HG03342 (cell line): ENCODE measurements around the gene RPL39L.

Experiments
- ATAC-seq: cut with Tn5 transposase; IDR thresholded peaks from one replicate; pipeline ENCODE4 v1.9.1; 2021; ENCODE audit warnings: mild to moderate bottlenecking, moderate library complexity; ENCODE audit not compliant: unreplicated experiment

The RPL39L gene

DNA sequence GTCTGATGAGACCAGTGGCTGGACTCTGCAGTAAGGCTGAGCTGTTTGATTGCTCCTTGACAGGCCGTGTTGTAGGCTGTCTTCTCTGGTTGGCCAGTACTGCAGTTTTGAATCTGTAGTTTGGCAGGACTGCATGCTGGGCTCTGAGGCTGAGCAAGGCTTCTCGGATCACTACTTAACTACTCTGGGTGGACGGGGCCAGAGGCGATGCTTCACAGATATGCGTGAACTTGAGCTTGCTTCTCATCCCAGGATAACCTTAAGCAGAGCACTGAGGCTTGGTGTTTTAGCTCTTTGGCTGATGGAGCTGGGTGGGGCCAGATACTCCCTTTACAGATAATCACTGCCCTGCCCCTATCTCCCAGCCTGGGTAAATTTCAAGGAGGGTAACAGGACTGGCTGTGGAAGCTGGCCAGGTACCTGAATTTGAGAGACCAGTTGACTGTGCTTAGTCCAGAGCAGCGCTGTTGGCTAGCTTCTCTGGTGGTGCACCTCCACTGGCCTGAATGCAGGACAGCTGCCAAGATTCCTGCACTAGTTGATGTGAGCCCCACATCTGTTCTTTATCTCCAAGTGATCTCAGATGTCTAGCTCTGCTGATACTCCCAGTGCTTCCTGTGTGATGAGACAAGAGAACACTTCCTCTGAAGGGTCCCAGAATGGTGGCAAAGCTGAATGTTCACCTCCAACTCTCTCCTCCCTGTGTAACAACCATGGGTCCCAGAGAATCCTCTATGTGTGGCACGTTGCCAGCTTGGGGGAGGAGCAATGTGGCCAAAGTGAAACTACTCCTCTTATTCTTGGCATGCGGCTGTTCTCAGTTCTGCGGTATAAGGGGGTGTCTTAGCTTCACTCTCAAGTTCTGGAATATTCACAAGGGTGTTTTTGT lies 37.9 kb downstream of the RPL39L start:
- ATAC-seq, result peak; percentile 69

DNA sequence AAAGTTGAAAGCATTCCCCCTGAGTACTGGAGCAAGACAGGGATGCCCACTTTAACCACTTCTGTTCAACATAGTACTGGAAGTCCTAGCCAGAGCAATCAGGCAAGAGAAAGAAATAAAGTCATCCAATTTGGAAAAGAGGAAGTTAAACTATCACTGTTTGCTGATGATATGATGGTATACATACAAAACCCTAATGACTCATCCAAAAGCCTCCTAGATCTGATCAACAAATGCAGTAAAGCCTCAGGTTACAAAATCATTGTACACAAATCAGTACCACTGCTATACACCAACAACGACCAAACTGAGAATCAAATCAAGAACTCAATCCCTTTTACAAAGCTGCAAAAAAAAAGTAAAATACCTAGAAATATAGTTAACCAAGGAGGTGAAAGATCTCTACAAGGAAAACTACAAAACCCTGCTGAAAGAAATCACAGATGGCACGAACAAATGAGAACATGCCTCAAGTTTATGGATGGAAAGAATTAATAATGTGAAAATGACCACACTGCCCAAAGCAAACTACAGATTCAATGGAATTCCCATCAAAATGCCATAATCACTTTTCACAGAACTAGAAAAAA lies 40.3 kb downstream of the RPL39L start:
- no peak for ATAC-seq

DNA sequence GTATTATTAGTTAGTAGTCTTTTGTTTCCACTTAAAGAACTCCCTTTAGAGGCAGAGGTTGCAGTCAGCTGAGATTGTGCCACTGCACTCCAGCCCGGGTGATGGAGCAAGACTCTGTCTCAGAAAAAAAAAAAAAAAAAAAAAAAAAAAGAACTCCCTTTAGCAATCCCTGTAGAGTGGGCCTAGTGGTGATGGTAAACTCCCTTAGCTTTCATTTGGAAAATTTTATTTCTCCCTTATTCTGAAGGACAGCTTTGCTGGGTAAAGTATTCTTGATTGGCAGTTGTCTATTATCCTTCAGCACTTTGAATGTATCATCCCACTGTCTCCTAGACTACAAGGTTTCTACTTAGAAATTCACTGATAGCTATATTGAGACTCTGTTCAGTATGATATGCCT lies 46.0 kb downstream of the RPL39L start:
- ATAC-seq, result no peak

DNA sequence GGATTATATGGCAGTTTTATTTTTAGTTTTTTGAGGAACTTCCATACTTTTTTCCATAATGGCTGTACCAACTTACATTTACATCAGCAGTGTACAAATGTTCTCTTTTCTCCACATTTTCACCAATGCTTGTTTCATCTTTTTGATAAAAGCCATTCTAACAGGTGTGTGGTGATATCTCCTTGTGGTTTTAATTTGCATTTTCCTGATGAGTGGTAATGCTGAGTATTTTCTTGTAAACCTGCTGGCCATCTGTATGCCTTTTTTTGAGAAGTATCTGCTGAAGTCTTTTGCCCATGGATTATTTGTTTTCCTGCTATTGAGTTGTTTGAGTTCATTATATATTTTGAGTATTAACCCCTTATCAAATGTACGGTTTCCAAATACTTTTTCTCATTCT lies 50.6 kb downstream of the RPL39L start:
- no peak for ATAC-seq

DNA sequence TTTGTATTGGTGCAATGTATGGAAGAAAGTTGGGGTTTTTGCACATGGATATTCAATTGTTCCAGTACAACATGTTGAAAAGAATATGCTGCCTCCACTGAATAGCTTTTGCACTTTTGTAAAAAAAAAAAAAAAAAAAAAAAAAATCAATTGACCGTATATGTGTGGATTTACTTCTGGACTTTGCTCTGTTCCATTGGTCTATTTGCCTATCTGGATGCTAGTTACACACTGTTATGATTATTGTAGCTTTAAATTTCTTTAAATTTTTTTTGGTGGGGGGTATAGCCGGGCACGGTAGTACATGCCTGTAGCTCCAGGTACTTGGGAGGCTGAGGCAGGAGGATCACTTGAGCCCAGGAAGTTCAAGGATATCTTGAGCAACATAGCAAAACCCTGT lies 52.5 kb downstream of the RPL39L start:
- ATAC-seq, result no peak

DNA sequence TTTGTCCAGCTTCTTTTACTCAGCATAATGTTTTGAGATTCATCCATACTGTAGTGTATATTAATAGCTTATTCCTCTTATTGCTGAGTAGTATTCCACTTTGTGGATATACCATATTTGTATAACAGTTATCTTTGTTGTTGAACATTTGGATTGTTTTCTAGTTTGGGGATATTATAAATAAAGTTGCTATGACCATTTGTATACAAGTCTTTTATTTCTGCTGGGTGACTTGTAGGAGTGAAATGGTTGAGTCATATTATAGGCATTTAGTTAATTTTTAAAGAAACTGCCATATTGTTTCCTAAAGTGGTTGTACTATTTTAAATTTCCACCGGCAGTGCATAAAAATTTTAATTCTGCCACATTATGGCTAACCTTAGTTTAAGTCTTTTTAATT lies 53.4 kb downstream of the RPL39L start:
- ATAC-seq, result no peak

DNA sequence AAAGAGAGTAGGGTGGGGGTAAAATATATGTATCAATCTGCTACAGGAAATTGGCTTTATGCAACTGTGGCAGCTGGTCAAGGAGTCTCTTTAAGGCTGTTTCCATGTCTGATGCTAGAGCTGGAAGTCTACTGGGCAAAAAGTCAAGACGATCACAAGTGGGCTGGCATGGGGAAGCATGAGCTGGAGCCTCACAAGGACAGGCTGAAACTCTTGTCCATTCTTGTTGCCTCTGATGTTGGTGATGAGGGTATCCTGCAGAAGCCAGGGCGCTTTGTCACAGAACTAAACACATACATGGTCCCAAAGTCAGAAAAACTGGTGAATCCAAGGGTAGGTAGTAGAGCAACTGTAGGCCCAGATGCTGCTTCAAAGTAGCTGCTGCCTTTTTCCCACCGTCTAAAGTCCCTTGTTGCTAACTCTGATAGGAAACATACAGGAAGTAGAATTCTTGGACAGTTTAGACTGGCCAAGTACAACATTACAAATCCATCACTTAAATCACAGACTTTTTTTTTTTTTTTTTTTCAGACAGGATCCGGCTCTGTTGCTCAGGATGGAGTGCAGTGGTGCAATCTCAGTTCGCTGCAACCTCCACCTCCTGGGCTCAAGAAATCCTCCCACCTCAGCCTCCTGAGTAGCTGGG lies 54.2 kb downstream of the RPL39L start:
- no peak for ATAC-seq

DNA sequence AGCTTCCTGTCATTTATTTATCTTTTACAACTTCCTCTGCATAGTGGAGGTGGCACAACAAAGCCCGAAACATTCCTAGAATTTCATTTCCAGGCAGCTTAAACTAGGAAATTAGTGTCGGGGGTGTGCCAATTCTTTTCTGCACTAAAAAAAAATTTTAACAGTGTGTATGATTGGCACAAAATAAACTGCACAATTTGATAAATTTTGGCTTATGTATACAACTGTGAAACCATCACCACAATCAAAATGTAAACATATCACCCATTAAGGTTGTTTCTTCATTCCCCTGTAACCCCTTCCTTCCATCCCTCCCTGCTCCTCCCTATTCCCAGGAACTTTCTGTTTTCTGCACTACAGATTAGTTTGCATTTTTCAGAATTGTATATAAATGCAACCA lies 54.7 kb downstream of the RPL39L start:
- no peak for ATAC-seq

DNA sequence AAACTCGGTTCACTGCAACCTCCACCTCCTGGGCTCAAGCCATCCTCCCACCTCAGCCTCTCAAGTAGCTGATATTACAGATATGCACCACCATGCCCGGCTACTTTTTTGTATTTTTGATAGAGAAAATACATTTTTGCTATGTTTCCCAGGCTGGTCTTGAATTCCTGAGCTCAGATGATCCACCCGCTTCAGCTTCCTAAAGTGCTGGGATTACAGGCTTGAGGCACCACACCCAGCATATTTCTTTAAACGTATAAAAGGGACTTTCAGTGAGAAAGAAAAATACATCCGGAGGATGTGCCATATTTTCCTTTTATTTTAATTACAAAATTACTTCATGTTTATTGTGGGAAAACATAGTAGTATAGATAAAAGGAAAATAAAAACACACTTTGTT lies 55.2 kb downstream of the RPL39L start:
- no peak for ATAC-seq

DNA sequence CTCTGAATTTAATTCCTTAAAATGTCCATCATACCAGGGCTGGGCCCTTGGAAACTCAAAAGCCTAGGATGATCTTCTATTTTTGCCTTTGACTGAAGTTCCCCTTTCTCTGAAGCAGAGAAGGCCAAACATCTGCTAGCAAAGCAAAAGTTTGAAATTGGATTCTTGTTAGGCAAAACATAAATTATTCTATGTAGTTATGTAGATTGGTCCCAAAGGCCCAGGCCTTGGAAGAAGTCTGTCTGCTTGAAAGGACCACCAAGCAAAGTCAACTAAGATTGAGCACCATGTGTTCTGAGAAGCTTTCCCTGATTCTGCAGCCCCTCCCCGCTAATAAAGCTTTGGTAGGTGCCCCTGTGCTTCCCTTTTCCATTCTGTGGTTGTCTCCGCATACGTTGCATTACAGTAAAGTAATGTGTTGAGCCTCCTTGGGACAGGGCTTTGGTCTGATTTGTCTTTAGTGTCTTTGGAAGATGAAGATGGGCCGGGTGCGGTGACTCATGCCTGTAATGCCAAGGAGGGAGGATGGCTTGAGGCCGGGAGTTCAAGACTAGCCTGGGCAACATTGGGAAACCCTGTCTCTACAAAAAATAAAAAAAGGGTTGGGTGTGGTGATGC lies 56.4 kb downstream of the RPL39L start:
- no peak for ATAC-seq

DNA sequence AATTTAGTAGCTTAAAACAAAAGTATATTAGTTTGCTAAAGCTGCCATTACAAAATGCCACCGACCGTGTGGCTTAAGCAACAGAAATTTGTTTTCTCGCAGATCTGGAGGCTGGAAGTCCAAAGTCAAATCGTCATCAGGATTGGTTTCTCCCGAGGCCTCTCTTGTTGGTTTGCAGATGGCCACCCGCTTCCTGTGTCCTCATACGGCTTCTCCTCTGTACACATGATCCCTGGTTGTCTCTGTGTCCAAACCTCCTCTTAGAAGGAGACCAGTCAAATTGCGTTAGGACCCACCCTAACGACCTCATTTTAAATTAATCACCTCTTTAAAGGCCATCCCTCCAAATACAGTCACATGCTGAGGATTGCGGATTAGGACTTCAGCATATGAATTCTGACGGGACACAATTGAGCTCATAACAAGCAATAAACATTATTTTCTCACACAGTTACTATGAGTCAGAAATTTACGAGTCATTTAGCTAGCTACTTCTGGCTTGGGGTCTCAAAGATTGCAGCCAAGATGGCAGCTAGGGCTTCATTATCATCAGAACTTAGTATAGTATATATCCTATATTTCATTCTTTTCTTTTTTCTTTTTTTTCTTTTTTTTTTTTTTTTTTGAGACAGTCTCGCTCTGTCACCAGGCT lies 58.4 kb downstream of the RPL39L start:
- no peak for ATAC-seq

DNA sequence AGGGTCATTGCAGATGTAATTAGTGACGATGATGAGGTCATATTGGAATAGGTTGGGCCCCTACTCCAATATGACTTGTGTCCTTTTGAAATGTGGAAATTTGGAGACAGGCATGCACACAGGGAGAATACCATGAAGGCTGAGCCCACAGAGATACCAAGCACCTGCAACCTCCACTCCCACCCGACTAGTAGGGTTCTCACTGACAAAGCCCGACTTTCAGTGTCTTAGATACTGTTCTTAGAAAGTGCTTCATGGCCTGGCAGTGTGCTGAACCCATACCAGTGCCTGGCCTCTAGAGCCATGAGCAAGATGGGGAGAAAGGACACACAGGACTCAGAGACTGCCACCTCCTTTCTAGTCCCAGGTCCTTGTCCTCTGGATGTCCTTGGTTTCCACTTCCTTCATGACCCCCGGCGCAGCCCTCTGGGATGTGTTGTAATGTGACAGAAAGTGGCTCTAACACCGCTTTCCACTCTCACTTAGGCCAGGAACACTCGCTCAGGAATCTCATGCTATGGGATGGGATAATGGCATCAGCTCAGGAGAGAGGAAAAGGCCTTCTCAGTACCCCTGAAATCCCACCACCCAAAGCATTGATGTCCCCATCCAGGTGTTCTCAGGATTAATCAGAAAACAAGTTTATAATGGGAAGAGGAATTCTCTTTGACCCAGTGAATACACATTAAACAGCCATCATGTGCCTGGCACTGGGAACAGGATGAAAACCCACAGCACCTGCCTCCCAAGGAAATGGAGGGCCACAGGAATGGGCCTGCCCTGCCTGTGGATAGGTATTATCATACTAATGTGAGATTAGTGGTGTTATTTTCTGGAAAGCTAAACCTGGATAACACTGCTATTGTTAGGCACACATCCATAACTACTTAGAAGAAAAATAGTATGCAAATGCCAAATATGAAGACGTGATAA lies 59.9 kb downstream of the RPL39L start:
- ATAC-seq, result no peak

DNA sequence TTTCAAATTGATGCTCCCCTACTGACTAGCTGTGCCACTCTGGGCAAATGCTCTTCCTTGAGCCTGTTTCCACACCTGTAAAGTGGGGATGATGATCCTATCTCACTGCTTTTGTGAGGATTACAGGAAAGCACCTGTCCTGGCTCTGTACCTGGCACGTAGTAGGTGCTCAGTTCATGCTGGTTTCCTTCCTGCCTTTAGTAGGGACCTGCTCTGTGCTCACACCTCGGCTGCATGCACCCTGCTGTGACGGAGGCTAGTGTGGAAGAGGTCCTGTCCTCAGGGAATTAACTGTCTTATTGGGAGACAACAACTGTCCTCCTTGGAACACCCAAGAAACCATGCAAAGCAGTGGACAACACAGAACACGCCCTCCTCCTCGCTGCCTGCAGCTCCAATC lies 61.8 kb downstream of the RPL39L start:
- no peak for ATAC-seq

DNA sequence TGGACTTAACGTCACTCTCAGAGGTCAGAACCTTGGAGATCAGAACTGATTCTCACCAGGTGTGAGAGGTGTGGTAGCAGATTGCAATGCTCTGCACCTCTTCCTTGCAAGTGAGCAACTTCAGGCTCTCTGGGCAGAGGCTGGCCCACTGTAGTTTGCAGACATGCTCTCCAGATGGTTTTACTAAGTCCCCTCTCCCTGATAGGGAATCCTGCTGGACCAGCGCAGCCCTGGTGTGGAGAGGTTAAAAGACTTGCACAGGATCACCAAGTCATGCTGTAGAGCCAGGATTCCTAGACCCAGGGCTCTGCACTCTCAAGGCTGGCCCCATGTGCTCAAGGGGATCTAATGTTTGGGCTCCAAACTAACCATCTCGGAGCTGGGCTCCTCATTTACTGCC lies 62.2 kb downstream of the RPL39L start:
- no peak for ATAC-seq

DNA sequence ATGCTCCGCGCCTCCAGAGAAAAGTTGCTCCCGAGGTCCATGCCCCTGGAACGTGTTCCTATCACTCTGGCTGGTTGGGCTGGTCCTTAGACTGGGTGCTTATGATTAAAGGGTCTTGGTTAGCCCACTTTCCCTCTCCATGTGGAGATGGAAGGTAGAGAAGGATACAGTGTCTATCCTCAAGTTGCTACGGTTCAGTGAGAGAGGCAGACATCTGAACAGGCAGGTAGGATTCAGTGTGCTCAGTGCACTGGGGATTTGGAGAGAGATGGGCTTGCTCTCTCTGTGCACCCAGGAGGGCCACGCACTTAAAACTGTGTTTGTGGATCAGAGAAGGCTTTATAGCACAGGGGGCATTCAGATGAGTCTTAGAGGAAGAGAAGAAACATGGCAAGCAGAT lies 63.0 kb downstream of the RPL39L start:
- no peak for ATAC-seq

DNA sequence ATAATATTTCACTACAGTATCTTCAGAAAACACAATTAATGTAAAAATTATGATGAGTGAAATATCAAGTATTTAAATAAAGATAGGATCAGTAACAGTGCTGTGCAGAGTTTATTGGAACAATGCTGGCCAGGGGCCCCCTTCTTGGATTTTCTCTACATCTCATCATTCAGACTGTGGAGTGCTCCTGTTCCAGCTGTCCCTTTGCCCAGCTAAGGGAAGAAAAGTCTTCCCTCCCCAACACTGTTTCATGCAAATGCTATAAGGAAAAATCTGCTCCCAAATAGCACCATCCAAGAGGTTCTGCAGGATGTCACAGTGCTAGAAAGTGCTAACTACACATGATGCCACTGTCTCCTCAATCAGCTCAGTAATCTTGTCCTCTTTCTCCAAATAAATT lies 64.5 kb downstream of the RPL39L start:
- no peak for ATAC-seq

DNA sequence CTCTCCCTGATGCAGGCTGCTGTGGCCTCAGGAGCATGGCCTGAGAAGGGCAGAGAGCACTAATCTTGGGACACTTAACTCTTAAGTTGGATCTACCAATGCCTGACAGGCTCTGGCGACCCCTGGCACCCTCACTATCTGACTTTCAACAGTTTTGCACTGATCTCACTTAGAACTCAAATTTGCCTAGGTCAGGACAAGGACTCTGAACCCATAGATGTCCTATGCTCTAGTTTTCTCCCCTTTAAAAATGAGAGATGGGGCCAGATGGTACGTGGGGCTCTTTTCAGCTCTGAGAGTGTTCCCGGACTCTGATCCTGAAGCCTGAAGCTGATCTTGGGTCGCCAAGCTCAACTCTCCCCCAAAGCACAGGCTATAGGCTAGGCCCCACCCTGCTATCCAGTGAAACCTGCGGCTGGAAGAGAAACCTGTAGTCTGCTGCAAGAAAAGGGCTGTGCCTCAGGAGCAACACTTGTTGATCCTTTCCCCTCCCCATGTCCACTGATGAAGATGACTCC lies 65.7 kb downstream of the RPL39L start:
- no peak for ATAC-seq

DNA sequence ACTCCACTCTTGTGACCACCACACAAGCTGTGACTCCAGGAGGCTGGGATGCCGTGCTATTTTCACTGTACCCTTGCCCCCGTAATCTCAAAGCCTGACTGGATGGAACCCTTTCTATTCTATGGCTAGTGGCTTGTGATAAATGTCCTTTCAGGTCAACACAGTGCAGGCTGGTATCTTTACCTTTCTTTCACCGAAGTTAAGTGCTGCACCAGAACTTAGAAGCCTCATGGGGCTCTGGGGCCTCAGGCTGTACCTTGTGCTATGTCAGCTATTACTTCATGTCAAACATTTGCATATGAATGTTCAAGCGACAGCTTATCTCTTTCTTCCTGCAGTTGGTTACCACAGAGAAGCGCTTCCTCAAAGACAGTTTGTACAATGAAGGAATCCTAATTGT lies 66.8 kb downstream of the RPL39L start:
- ATAC-seq, result no peak

DNA sequence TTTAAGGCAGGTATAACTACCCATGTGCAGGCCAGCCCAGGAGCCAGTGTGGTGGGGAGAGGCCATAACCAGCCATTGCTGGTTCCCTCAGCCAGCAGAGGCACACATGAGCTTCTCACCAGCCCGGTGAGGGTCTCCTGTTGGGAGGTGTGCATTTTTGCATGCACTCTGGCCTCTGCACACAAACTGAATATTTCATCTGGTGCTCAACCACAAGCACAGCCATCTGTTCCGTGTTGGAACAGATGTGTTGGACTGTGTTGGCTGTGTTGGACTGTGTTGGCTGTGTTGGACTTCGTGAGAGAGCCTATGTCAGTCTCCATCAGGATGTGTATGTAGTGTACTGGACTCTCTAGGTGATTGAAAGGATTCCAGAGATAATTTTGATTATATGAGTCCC lies 67.2 kb downstream of the RPL39L start:
- no peak for ATAC-seq
